Type B pancreatic cell (in vitro differentiated cells): ENCODE measurements around the gene DAB1. TPM values are rescaled to one million over a fixed set of nuclear protein-coding genes. Genes with fewer than 3 reads are reported as not detected.

Experiments
- DNase-seq: peaks from one replicate; pipeline ENCODE4 v3.0.0; 2021; ENCODE audit warnings: mixed read lengths; ENCODE audit not compliant: unreplicated experiment; ENCODE audit errors: extremely low spot score
- H3K27ac Mint-ChIP-seq: 2 replicates; pipeline ENCODE4 v1.8.0; 2021; ENCODE audit warnings: mild to moderate bottlenecking, mixed read lengths
- H3K27me3 Mint-ChIP-seq: 2 replicates; pipeline ENCODE4 v1.8.0; 2021; ENCODE audit warnings: mixed read lengths
- H3K36me3 Mint-ChIP-seq: 2 replicates; pipeline ENCODE4 v1.8.0; 2021; ENCODE audit warnings: mixed read lengths
- H3K4me1 Mint-ChIP-seq: one replicate; pipeline ENCODE4 v1.8.0; 2021; ENCODE audit warnings: mixed read lengths; ENCODE audit not compliant: unreplicated experiment
- H3K4me3 Mint-ChIP-seq: 2 replicates; pipeline ENCODE4 v1.8.0; 2021; ENCODE audit warnings: mild to moderate bottlenecking, mixed read lengths
- H3K9me3 Mint-ChIP-seq: 2 replicates; pipeline ENCODE4 v1.8.0; 2021; ENCODE audit warnings: mixed read lengths
- total RNA-seq: library from RNA; stranded (reverse); gene quantifications from 2 replicates; pipeline ENCODE4 v1.2.1, GENCODE V29; 2021; ENCODE audit warnings: low replicate concordance
- TF ChIP-seq, protein P1 (sequence below): fragments of 200-600 bp; sonication (generic); conservative IDR thresholded peaks from 2 replicates; pipeline ENCODE4 v1.5.0; 2021; ENCODE audit warnings: antibody characterized with exemption, mild to moderate bottlenecking

Gene DAB1
- total RNA-seq, 1 donor from 2014 or later, result 7.3 TPM

DNA sequence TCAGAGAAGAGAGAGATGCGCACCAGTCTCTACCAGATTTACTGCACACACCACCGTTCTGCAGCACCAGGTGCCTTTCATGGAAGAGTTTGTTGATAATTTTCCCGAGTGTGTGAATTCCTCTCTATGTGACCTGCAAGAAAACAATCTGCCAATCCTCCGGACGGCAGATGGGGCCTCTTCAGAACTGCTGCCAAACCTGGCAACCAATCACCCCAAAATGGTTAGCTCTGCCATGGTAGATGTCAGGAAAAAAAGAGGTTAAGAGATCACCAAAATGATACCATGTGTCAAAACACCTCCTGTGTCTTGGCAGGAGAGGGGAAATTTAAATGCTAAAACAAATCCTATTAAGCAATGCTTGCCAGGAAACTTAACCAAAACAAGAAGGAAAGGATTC lies 96.5 kb downstream of the DAB1 start:
- Mint-ChIP-seq H3K4me1 (peaks cover 6% of the 10 kb centered on the region), H3K27ac (no peak overlapping the region), H3K4me3 (no peak overlapping the region), H3K27me3 (peaks cover 8% of the 10 kb centered on the region), H3K9me3 (no peaks in the 10 kb centered on the region), H3K36me3 (no peaks in the 10 kb centered on the region)
- no peak for DNase-seq
- TF ChIP-seq, protein P1, sequence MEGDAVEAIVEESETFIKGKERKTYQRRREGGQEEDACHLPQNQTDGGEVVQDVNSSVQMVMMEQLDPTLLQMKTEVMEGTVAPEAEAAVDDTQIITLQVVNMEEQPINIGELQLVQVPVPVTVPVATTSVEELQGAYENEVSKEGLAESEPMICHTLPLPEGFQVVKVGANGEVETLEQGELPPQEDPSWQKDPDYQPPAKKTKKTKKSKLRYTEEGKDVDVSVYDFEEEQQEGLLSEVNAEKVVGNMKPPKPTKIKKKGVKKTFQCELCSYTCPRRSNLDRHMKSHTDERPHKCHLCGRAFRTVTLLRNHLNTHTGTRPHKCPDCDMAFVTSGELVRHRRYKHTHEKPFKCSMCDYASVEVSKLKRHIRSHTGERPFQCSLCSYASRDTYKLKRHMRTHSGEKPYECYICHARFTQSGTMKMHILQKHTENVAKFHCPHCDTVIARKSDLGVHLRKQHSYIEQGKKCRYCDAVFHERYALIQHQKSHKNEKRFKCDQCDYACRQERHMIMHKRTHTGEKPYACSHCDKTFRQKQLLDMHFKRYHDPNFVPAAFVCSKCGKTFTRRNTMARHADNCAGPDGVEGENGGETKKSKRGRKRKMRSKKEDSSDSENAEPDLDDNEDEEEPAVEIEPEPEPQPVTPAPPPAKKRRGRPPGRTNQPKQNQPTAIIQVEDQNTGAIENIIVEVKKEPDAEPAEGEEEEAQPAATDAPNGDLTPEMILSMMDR, result no peak

DNA sequence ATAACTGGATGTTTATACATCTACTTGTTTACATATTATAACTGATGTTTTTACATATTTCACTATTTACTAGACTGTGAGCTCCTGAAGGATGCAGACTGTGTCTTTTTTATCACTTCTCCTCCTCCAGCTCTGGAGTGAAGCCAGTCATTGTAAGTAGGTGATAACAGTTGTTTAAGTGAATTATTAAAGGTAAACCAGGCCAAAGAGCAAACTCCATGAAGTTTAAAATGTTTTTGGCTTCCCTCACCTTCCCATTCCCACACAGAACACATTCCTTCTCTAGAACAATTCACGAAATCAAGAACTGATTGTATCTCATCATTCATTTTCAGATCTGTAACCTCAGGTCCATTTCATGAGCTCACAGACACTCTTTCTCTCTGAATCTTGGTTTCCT lies 98.3 kb downstream of the DAB1 start:
- no peak overlapping the region for H3K4me3 Mint-ChIP-seq
- no peaks in the 10 kb centered on the region for H3K36me3 Mint-ChIP-seq
- TF ChIP-seq, protein P1, result no peak
- H3K27ac Mint-ChIP-seq, result no peak overlapping the region
- peaks cover 4% of the 10 kb centered on the region for H3K27me3 Mint-ChIP-seq
- H3K4me1 Mint-ChIP-seq, result peaks cover 6% of the 10 kb centered on the region
- H3K9me3 Mint-ChIP-seq, result no peaks in the 10 kb centered on the region
- DNase-seq, result no peak

DNA sequence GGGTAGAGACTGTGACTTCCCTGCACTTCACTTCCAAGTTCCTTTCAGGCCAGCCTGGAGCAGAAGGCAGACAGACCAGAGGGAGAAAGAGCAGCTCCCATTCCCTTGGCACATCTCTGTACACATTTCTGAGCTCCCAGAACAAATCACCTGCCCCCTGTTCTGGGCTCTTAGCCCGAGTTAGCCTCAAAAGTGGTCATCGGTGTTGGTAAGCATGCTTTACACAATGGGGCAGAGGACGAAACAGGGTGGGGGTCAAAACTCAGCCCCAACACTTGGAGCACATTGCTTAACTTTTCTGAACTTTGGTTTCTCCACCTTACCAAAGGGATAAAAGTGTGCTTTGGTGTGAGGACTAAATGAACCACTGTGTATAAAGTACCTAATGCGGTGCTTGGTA lies 98.7 kb downstream of the DAB1 start:
- TF ChIP-seq, protein P1, result no peak
- Mint-ChIP-seq H3K27ac (no peak overlapping the region), H3K9me3 (no peaks in the 10 kb centered on the region), H3K4me3 (no peak overlapping the region), H3K4me1 (peaks cover 4% of the 10 kb centered on the region), H3K27me3 (peaks cover 4% of the 10 kb centered on the region), H3K36me3 (no peaks in the 10 kb centered on the region)
- DNase-seq, result no peak

DNA sequence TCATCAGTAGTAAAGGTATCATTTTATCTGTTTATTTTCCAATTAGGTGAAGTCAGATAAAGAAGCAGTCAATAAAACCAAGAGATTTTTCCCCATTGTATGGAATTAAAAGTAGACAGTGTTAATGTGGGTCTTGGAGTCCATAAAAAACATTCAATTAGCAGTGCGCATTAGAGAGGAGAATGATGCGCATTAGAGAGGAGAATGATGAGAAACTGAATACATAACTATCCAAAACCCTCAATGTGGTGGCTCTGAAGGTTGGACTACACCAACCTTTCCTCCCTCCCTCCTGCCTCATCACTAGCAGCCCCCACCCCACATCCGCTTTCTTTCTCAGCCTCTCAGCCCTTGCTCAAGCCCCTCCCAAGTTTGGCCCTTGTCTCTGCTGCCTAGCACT lies 99.5 kb downstream of the DAB1 start:
- TF ChIP-seq, protein P1, result no peak
- no peak overlapping the region for H3K27ac Mint-ChIP-seq
- no peaks in the 10 kb centered on the region for H3K36me3 Mint-ChIP-seq
- no peak for DNase-seq
- no peak overlapping the region for H3K4me3 Mint-ChIP-seq
- H3K27me3 Mint-ChIP-seq, result peaks cover 4% of the 10 kb centered on the region
- H3K4me1 Mint-ChIP-seq, result no peaks in the 10 kb centered on the region
- H3K9me3 Mint-ChIP-seq, result no peaks in the 10 kb centered on the region

DNA sequence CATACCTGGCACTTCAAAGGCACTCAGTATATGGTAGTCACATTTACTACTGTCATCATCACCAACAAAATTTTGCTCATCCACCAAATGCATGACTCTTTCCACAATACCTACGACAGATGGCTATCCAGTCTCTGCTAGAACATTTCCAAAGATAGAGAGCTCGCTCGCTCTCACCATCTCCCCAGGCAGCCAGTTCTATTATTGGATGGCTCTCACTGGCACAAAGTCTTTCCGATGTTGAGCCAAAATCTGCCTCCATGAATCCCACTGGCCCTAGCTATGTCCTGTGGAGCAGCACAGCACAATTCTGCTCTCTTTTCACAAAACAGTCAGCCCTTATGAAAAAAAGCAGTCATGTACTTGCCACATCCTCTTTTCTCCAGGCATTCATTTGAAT lies 102.1 kb downstream of the DAB1 start:
- Mint-ChIP-seq H3K4me3 (no peak overlapping the region), H3K9me3 (peaks cover 4% of the 10 kb centered on the region), H3K4me1 (no peaks in the 10 kb centered on the region), H3K27ac (no peak overlapping the region), H3K36me3 (no peaks in the 10 kb centered on the region), H3K27me3 (peaks cover 8% of the 10 kb centered on the region)
- no peak for DNase-seq
- TF ChIP-seq, protein P1, result no peak

DNA sequence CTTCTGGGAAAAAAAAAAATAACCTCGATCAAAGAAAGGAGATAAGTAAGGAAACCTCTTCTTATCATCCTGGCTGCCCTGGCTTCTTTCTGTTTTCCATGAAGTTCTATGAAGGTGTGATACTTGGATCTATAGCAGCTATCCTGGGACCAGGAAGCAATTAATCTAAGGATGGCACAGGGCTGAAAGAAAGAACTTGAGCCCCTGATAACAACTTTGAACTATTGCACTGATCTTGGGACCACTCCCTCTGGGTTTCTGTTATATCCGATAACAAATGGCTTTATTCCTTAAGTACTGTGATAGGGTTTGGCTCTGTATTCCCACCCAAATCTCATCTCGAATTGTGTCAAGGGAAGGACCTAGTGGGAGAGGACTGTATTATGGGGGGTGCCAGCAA lies 104.1 kb downstream of the DAB1 start:
- TF ChIP-seq, protein P1, result no peak
- no peak overlapping the region for H3K4me3 Mint-ChIP-seq
- H3K27ac Mint-ChIP-seq, result no peak overlapping the region
- H3K9me3 Mint-ChIP-seq, result peaks cover 4% of the 10 kb centered on the region
- DNase-seq, result no peak
- H3K4me1 Mint-ChIP-seq, result no peaks in the 10 kb centered on the region
- no peaks in the 10 kb centered on the region for H3K36me3 Mint-ChIP-seq
- peaks cover 4% of the 10 kb centered on the region for H3K27me3 Mint-ChIP-seq
